ENCODE results near the gene GPC3.

The GPC3 gene

GRCh38 chrX:133818019-133818418, 167.4 kb downstream of the GPC3 start:
- no peak for TF ChIP-seq CTCF (IDR thresholded peaks at IDR 0.05; ENCODE audit: extremely low read depth, insufficient read depth, missing control alignments)
- DNase-seq (ENCODE audit: low spot score): no peak
- in situ Hi-C loops (cut with MboI; ENCODE audit: low pct_unique_long_range_greater_than_20kb, low sequenced_read_pairs, unreplicated experiment): no loop called here

- in situ Hi-C loops (cut with MboI; ENCODE audit: low pct_unique_long_range_greater_than_20kb, low sequenced_read_pairs, unreplicated experiment): no loop called here
- no peak for TF ChIP-seq CTCF (IDR thresholded peaks at IDR 0.05; ENCODE audit: extremely low read depth, insufficient read depth, missing control alignments)
These were observed 169.9 kb downstream of the GPC3 start for GRCh38 chrX:133815496-133815895.

GRCh38 chrX:133813971-133814370, 171.4 kb downstream of the GPC3 start:
- no peak for TF ChIP-seq CTCF (IDR thresholded peaks at IDR 0.05; ENCODE audit: extremely low read depth, insufficient read depth, missing control alignments)
- DNase-seq (ENCODE audit: low spot score): no peak

More at GRCh38 chrX:133815496-133815895, 169.9 kb downstream of the GPC3 start:
- no peak for DNase-seq (ENCODE audit: low spot score)

GRCh38 chrX:133812402-133812801, 173.0 kb downstream of the GPC3 start:
- in situ Hi-C loops (cut with MboI; ENCODE audit: low pct_unique_long_range_greater_than_20kb, low sequenced_read_pairs, unreplicated experiment): no loop called here
- DNase-seq (ENCODE audit: low spot score): no peak
- TF ChIP-seq CTCF (IDR thresholded peaks at IDR 0.05; ENCODE audit: extremely low read depth, insufficient read depth, missing control alignments): no peak

More at GRCh38 chrX:133813971-133814370, 171.4 kb downstream of the GPC3 start:
- in situ Hi-C loops (cut with MboI; ENCODE audit: low pct_unique_long_range_greater_than_20kb, low sequenced_read_pairs, unreplicated experiment): no loop called here

- no peak for DNase-seq (ENCODE audit: low spot score)
- in situ Hi-C loops (cut with MboI; ENCODE audit: low pct_unique_long_range_greater_than_20kb, low sequenced_read_pairs, unreplicated experiment): no loop called here
- TF ChIP-seq CTCF (IDR thresholded peaks at IDR 0.05; ENCODE audit: extremely low read depth, insufficient read depth, missing control alignments): no peak
These were observed 174.5 kb downstream of the GPC3 start for GRCh38 chrX:133810925-133811324.

GRCh38 chrX:133804072-133804471, 181.3 kb downstream of the GPC3 start:
- no peak for TF ChIP-seq CTCF (IDR thresholded peaks at IDR 0.05; ENCODE audit: extremely low read depth, insufficient read depth, missing control alignments)
- DNase-seq (ENCODE audit: low spot score): no peak
- in situ Hi-C loops (cut with MboI; ENCODE audit: low pct_unique_long_range_greater_than_20kb, low sequenced_read_pairs, unreplicated experiment): no loop called here

GRCh38 chrX:133796282-133796681, 189.1 kb downstream of the GPC3 start:
- in situ Hi-C loops (cut with MboI; ENCODE audit: low pct_unique_long_range_greater_than_20kb, low sequenced_read_pairs, unreplicated experiment): no loop called here
- no peak for DNase-seq (ENCODE audit: low spot score)

More at GRCh38 chrX:133796282-133796681, 189.1 kb downstream of the GPC3 start:
- no peak for TF ChIP-seq CTCF (IDR thresholded peaks at IDR 0.05; ENCODE audit: extremely low read depth, insufficient read depth, missing control alignments)
